GM18511 (cell line): ENCODE results near the gene PRSS1.
"Not testable (repeated sequence)": the region's sequence is repeated elsewhere in the genome, so short reads cannot be mapped to it uniquely, and the experiment has no call there.

ENCODE experiments used
- ATAC-seq: cut with Tn5 transposase; IDR thresholded peaks from one replicate; pipeline ENCODE4 v1.9.1; 2021; ENCODE audit warnings: mild to moderate bottlenecking, moderate library complexity; ENCODE audit not compliant: unreplicated experiment

PRSS1 gene

GRCh38 chr7:142745745-142746144 is 3.5 kb upstream of the PRSS1 start:
- no peak for ATAC-seq

- no peak for ATAC-seq
Measured at GRCh38 chr7:142746264-142746663, 3.0 kb upstream of the PRSS1 start.

- not testable (repeated sequence) for ATAC-seq
Measured at GRCh38 chr7:142748410-142748809, 862 bp upstream of the PRSS1 start.

GRCh38 chr7:142750321-142750938 is 1.2 kb downstream of the PRSS1 start:
- no peak for ATAC-seq

- ATAC-seq = not testable (repeated sequence)
Measured at GRCh38 chr7:142751526-142752175, 2.4 kb downstream of the PRSS1 start.

GRCh38 chr7:142752376-142753225 is 3.3 kb downstream of the PRSS1 start:
- no peak for ATAC-seq

GRCh38 chr7:142753366-142753765 is 4.1 kb downstream of the PRSS1 start:
- ATAC-seq = no peak

GRCh38 chr7:142753925-142754491 is 4.7 kb downstream of the PRSS1 start:
- not testable (repeated sequence) for ATAC-seq

- no peak for ATAC-seq
Measured at GRCh38 chr7:142754681-142755575, 5.7 kb downstream of the PRSS1 start.

- ATAC-seq = not testable (repeated sequence)
Measured at GRCh38 chr7:142758312-142758711, 9.0 kb downstream of the PRSS1 start.

GRCh38 chr7:142759433-142759832 is 10.2 kb downstream of the PRSS1 start:
- ATAC-seq = no peak

GRCh38 chr7:142760071-142760642 is 10.9 kb downstream of the PRSS1 start:
- ATAC-seq = no peak

GRCh38 chr7:142761606-142762005 is 12.3 kb downstream of the PRSS1 start:
- ATAC-seq = not testable (repeated sequence)

GRCh38 chr7:142762104-142762503 is 12.8 kb downstream of the PRSS1 start:
- no peak for ATAC-seq

- no peak for ATAC-seq
Measured at GRCh38 chr7:142767451-142767850, 18.2 kb downstream of the PRSS1 start.

GRCh38 chr7:142767861-142768260 is 18.6 kb downstream of the PRSS1 start:
- no peak for ATAC-seq

- ATAC-seq = not testable (repeated sequence)
Measured at GRCh38 chr7:142768885-142769284, 19.6 kb downstream of the PRSS1 start.

- peak; percentile 36 for ATAC-seq
Measured at GRCh38 chr7:142770661-142771352, 21.5 kb downstream of the PRSS1 start, which contains the start of gene PRSS2. Gene PRSS2, plus strand, starts transcription at chr7:142770970. Its CDS starts 13 bp downstream, at chr7:142770983.

- peak; percentile 97 for ATAC-seq
Measured at GRCh38 chr7:142771353-142771723, 22.1 kb downstream of the PRSS1 start.
